HepG2 (cell line): ENCODE measurements around the gene TMEM120A. TPM values are rescaled to one million over a fixed set of nuclear protein-coding genes. Genes with fewer than 3 reads are reported as not detected.

Source experiments
- KDM3A ChIP-seq: IDR thresholded peaks from 2 replicates; pipeline ENCODE4 v1.6.1; 2018; ENCODE audit warnings: low read depth, missing compliant biosample characterization
- RBAK ChIP-seq: sonication (generic); formaldehyde crosslinking; IDR thresholded peaks from 2 replicates; pipeline ENCODE4 v1.5.1; 2020; ENCODE audit warnings: mild to moderate bottlenecking, missing genetic modification reagents
- TEAD2 ChIP-seq: sonication (generic); formaldehyde crosslinking; IDR thresholded peaks from 2 replicates; pipeline ENCODE4 v1.9.0; 2021; ENCODE audit warnings: missing genetic modification reagents
- ZNF101 ChIP-seq: sonication (generic); formaldehyde crosslinking; IDR thresholded peaks from 2 replicates; pipeline ENCODE4 v1.4.0; 2020; ENCODE audit warnings: mild to moderate bottlenecking, low read depth, missing genetic modification reagents, borderline replicate concordance
- ZNF180 ChIP-seq: sonication (generic); formaldehyde crosslinking; IDR thresholded peaks from 2 replicates; pipeline ENCODE4 v1.4.0; 2020; ENCODE audit warnings: low read depth, missing genetic modification reagents, borderline replicate concordance
- ZNF335 ChIP-seq: sonication (generic); formaldehyde crosslinking; IDR thresholded peaks from 2 replicates; pipeline ENCODE4 v1.4.0; 2020; ENCODE audit warnings: missing genetic modification reagents
- ZNF841 ChIP-seq: sonication (generic); formaldehyde crosslinking; IDR thresholded peaks from 2 replicates; pipeline ENCODE4 v1.8.1; 2023; ENCODE audit warnings: missing genetic modification reagents, borderline replicate concordance
- polyA plus RNA-seq, 8 experiments: library from polyadenylated mRNA; depleted of rRNA in 3 of 8; stranded (reverse) in 7 of 8; unstranded in 1 of 8; fragments of >200 nt; fragmentation: Illumina TruSeq in 4 of 8; extraction: Trizol in 4 of 8; gene quantifications; 2 replicates each; pipeline versions ENCODE4 v1.2.1 to v1.2.3, GENCODE V29; 2011 to 2016; ENCODE audit warnings: low read depth in 4 of 8, missing spikeins in 1 of 8, mixed read lengths in 1 of 8; ENCODE audit not compliant: insufficient read depth in 1 of 8
- total RNA-seq, 5 experiments: library from RNA; depleted of rRNA; stranded (reverse); fragments of >200 nt; fragmentation: Illumina TruSeq; extraction: Trizol; gene quantifications; 2 replicates each; pipeline ENCODE4 v1.2.3, GENCODE V29; 2016; ENCODE audit warnings: low read depth in 1 of 5
- TF ChIP-seq, protein P1 (sequence below): sonication (generic); formaldehyde crosslinking; IDR thresholded peaks from 2 replicates; pipeline ENCODE4 v1.8.0; 2022; ENCODE audit warnings: mild to moderate bottlenecking, missing genetic modification reagents, moderate library complexity
- TF ChIP-seq, protein P2 (sequence below): sonication (generic); formaldehyde crosslinking; IDR thresholded peaks from 2 replicates; pipeline ENCODE4 v1.4.0; 2020; ENCODE audit warnings: low read depth, mild to moderate bottlenecking, missing genetic modification reagents
- TF ChIP-seq, protein P3 (sequence below): sonication (generic); formaldehyde crosslinking; IDR thresholded peaks from 2 replicates; pipeline ENCODE4 v1.5.0; 2020; ENCODE audit warnings: mild to moderate bottlenecking, missing genetic modification reagents
- TF ChIP-seq, protein P4 (sequence below), 2 experiments: sonication (generic) in 1 of 2; formaldehyde crosslinking in 1 of 2; IDR thresholded peaks; 2 replicates each; pipeline versions ENCODE4 v1.6.1 to v1.9.0; 2014 to 2022; ENCODE audit warnings: antibody characterized with exemption in 1 of 2, borderline replicate concordance in 1 of 2, inconsistent platforms in 1 of 2, low read depth in 1 of 2, missing genetic modification reagents in 1 of 2
- TF ChIP-seq, protein P5 (sequence below): sonication (generic); formaldehyde crosslinking; conservative IDR thresholded peaks from 2 replicates; pipeline ENCODE4 v1.4.0; 2020; ENCODE audit warnings: missing genetic modification reagents

The TMEM120A gene
- total and polyA plus RNA-seq, 2 of the 13 experiments (the other 11 are each of a cell fraction or from before 2014, with no cell fraction given): 40.3 to 102 TPM

- TF ChIP-seq ZNF335 (CRISPR knock-in tag): 0 out of 2 replicates have a peak, but pooled peaks have one; percentile 35
- TF ChIP-seq KDM3A (CRISPR knock-in tag): peak; percentile 78; the same call in 1 of the 2 replicates
- TF ChIP-seq, protein P1, sequence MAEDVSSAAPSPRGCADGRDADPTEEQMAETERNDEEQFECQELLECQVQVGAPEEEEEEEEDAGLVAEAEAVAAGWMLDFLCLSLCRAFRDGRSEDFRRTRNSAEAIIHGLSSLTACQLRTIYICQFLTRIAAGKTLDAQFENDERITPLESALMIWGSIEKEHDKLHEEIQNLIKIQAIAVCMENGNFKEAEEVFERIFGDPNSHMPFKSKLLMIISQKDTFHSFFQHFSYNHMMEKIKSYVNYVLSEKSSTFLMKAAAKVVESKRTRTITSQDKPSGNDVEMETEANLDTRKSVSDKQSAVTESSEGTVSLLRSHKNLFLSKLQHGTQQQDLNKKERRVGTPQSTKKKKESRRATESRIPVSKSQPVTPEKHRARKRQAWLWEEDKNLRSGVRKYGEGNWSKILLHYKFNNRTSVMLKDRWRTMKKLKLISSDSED: no peak
- TF ChIP-seq, protein P2, sequence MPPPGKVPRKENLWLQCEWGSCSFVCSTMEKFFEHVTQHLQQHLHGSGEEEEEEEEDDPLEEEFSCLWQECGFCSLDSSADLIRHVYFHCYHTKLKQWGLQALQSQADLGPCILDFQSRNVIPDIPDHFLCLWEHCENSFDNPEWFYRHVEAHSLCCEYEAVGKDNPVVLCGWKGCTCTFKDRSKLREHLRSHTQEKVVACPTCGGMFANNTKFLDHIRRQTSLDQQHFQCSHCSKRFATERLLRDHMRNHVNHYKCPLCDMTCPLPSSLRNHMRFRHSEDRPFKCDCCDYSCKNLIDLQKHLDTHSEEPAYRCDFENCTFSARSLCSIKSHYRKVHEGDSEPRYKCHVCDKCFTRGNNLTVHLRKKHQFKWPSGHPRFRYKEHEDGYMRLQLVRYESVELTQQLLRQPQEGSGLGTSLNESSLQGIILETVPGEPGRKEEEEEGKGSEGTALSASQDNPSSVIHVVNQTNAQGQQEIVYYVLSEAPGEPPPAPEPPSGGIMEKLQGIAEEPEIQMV (CRISPR knock-in tag): no peak
- TF ChIP-seq, protein P3, sequence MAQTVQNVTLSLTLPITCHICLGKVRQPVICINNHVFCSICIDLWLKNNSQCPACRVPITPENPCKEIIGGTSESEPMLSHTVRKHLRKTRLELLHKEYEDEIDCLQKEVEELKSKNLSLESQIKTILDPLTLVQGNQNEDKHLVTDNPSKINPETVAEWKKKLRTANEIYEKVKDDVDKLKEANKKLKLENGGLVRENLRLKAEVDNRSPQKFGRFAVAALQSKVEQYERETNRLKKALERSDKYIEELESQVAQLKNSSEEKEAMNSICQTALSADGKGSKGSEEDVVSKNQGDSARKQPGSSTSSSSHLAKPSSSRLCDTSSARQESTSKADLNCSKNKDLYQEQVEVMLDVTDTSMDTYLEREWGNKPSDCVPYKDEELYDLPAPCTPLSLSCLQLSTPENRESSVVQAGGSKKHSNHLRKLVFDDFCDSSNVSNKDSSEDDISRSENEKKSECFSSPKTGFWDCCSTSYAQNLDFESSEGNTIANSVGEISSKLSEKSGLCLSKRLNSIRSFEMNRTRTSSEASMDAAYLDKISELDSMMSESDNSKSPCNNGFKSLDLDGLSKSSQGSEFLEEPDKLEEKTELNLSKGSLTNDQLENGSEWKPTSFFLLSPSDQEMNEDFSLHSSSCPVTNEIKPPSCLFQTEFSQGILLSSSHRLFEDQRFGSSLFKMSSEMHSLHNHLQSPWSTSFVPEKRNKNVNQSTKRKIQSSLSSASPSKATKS (CRISPR knock-in tag): no peak
- no peak for TF ChIP-seq TEAD2 (CRISPR knock-in tag)
- TF ChIP-seq ZNF180 (CRISPR knock-in tag): no peak
- TF ChIP-seq, protein P4, sequence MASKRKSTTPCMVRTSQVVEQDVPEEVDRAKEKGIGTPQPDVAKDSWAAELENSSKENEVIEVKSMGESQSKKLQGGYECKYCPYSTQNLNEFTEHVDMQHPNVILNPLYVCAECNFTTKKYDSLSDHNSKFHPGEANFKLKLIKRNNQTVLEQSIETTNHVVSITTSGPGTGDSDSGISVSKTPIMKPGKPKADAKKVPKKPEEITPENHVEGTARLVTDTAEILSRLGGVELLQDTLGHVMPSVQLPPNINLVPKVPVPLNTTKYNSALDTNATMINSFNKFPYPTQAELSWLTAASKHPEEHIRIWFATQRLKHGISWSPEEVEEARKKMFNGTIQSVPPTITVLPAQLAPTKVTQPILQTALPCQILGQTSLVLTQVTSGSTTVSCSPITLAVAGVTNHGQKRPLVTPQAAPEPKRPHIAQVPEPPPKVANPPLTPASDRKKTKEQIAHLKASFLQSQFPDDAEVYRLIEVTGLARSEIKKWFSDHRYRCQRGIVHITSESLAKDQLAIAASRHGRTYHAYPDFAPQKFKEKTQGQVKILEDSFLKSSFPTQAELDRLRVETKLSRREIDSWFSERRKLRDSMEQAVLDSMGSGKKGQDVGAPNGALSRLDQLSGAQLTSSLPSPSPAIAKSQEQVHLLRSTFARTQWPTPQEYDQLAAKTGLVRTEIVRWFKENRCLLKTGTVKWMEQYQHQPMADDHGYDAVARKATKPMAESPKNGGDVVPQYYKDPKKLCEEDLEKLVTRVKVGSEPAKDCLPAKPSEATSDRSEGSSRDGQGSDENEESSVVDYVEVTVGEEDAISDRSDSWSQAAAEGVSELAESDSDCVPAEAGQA (IDR thresholded peaks at IDR 0.05; ENCODE audit: low read depth): no peak
- TF ChIP-seq, protein P4 (CRISPR knock-in tag; IDR thresholded peaks at IDR 0.05; ENCODE audit: borderline replicate concordance): no peak
- TF ChIP-seq, protein P5, sequence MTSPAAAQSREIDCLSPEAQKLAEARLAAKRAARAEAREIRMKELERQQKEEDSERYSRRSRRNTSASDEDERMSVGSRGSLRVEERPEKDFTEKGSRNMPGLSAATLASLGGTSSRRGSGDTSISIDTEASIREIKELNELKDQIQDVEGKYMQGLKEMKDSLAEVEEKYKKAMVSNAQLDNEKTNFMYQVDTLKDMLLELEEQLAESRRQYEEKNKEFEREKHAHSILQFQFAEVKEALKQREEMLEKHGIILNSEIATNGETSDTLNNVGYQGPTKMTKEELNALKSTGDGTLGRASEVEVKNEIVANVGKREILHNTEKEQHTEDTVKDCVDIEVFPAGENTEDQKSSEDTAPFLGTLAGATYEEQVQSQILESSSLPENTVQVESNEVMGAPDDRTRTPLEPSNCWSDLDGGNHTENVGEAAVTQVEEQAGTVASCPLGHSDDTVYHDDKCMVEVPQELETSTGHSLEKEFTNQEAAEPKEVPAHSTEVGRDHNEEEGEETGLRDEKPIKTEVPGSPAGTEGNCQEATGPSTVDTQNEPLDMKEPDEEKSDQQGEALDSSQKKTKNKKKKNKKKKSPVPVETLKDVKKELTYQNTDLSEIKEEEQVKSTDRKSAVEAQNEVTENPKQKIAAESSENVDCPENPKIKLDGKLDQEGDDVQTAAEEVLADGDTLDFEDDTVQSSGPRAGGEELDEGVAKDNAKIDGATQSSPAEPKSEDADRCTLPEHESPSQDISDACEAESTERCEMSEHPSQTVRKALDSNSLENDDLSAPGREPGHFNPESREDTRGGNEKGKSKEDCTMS (CRISPR knock-in tag): no peak
- no peak for TF ChIP-seq ZNF101
- no peak for TF ChIP-seq ZNF841 (CRISPR knock-in tag)
- TF ChIP-seq RBAK (CRISPR knock-in tag): no peak
Observed at GRCh38 chr7:75994388-75995051, at the start of gene TMEM120A (continued).
